ENCODE results near the gene RPL41. TPM values are rescaled to one million over a fixed set of nuclear protein-coding genes. Genes with fewer than 3 reads are reported as not detected.

The RPL41 gene
- total and polyA plus RNA-seq, 10 of the 15 experiments (the other 5 are each of a cell fraction or from before 2014, with no cell fraction given): 4,144 to 19,112 (median 8,004) TPM

DNA sequence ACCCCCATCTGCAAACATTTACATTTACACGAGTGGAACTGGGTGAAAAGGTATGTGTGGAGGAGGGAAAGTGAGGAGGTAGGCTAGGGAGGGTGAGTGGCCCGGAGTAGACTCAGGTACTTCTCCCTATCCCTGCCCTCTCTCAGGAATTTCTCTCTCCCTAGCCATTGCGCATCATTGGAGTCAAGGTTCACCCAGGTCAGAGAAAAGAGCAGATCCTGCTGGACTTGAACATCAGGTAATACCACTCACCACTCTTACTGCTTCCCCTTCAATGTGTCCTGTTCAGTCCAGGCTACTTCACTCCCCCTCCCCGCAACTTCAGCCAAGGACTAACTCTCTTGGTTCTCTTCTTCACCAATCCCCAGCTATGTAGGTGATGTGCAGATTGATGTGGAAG is 14.4 kb downstream of the RPL41 start:
- WGBS (ENCODE audit: insufficient coverage, insufficient replicate concordance, low lambda C conversion rate, missing lambda C conversion rate): 83% methylated on average over 4 of the region's 4 CpGs
- CTCF ChIA-PET: interaction anchor here (0.6 to 10.3 kb wide), 2 partner anchors 58 to 308 kb away, joined by 3 to 129 read pairs; partner anchors contain the start of gene SMARCC2

DNA sequence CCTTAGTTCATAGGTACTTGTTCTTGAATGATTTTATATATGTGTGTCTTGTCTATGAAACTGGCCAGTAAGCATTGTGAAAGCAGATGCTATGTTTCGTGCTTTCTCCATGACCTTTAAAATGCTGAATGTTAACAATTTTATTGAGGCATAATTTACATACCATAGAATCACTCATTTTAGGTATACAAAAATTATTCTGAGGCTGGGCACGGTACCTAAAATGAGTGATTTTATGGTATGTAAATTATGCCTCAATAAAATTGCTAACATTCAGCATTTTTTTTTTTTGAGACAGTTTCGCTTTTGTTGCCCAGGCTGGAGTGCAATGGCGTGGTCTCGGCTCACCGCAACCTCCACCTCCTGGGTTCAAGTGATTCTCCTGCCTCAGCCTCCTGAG is 18.5 kb downstream of the RPL41 start:
- peaks cover 24 to 29% of the 10 kb centered on the region in 2 experiments for H3K36me3 ChIP-seq (ENCODE audit: control insufficient read depth in 2 of 2, insufficient read depth in 2 of 2, low read length in 1 of 2)
- RAD21 ChIA-PET (ENCODE audit: unreplicated experiment): no interaction called here
- in situ Hi-C loops (cut with MboI): loop anchor here (5.0 kb wide), 1 partner anchor 52 kb away; the partner anchor contains the start of gene SMARCC2
- no TSS peak for BruUV-seq (replicated peaks)
- no peak overlapping the region for H3K9ac ChIP-seq (ENCODE audit: control insufficient read depth, insufficient read depth, low read length)
- no peak overlapping the region for H3K27ac ChIP-seq (ENCODE audit: control insufficient read depth, insufficient read depth)
- ATAC-seq (no peak), DNase-seq (ENCODE audit: low read depth, low spot score) (no peak), FAIRE-seq (no peak)
- no peaks in the 10 kb centered on the region for H3K9me3 ChIP-seq (replicated peaks; ENCODE audit: control insufficient read depth, insufficient read depth, low read length)
- no peaks in the 10 kb centered on the region for H3K27me3 ChIP-seq (replicated peaks in 1 of 2; ENCODE audit: control insufficient read depth in 2 of 2, insufficient read depth in 2 of 2, low read length in 1 of 2)
- CTCF ChIA-PET: no interaction called here
- H3K4me1 ChIP-seq (ENCODE audit: control insufficient read depth, insufficient read depth, low read length): no peaks in the 10 kb centered on the region; the same call in 1 of the 2 replicates
- WGBS (ENCODE audit: insufficient coverage, insufficient replicate concordance, low lambda C conversion rate, missing lambda C conversion rate): 100% methylated on average over 6 of the region's 6 CpGs
- H2AFZ ChIP-seq (ENCODE audit: control insufficient read depth, low read depth, low read length): no peak overlapping the region
- H3K4me2 ChIP-seq (ENCODE audit: control insufficient read depth, insufficient read depth): no peak overlapping the region
- no peak overlapping the region for H3K4me3 ChIP-seq
- intact Hi-C loops (cut with micrococcal nuclease; ENCODE audit: unreplicated experiment): no loop called here
- POLR2A ChIA-PET: no interaction called here
- peaks cover 3% of the 10 kb centered on the region; the same call in 1 of the 2 replicates for H3K79me2 ChIP-seq (ENCODE audit: control insufficient read depth, insufficient read depth, low read length)
- H4K20me1 ChIP-seq (ENCODE audit: control insufficient read depth, insufficient read depth): no peaks in the 10 kb centered on the region
- TF ChIP-seq PML (IDR thresholded peaks at IDR 0.05; ENCODE audit: low read length): no peak
- no peak for TF ChIP-seq ESRRA (IDR thresholded peaks at IDR 0.05; ENCODE audit: low read length)
- TF ChIP-seq JUND (IDR thresholded peaks at IDR 0.05; ENCODE audit: low read depth, low read length): no peak
- no peak for TF ChIP-seq ZNF274 (IDR thresholded peaks at IDR 0.05; ENCODE audit: insufficient read depth, insufficient read length)
- TF ChIP-seq, protein P1, sequence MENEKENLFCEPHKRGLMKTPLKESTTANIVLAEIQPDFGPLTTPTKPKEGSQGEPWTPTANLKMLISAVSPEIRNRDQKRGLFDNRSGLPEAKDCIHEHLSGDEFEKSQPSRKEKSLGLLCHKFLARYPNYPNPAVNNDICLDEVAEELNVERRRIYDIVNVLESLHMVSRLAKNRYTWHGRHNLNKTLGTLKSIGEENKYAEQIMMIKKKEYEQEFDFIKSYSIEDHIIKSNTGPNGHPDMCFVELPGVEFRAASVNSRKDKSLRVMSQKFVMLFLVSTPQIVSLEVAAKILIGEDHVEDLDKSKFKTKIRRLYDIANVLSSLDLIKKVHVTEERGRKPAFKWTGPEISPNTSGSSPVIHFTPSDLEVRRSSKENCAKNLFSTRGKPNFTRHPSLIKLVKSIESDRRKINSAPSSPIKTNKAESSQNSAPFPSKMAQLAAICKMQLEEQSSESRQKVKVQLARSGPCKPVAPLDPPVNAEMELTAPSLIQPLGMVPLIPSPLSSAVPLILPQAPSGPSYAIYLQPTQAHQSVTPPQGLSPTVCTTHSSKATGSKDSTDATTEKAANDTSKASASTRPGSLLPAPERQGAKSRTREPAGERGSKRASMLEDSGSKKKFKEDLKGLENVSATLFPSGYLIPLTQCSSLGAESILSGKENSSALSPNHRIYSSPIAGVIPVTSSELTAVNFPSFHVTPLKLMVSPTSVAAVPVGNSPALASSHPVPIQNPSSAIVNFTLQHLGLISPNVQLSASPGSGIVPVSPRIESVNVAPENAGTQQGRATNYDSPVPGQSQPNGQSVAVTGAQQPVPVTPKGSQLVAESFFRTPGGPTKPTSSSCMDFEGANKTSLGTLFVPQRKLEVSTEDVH (IDR thresholded peaks at IDR 0.05; ENCODE audit: low read depth, partially characterized antibody): no peak
- no peak for TF ChIP-seq NFXL1 (IDR thresholded peaks at IDR 0.05; ENCODE audit: borderline replicate concordance)
- TF ChIP-seq, protein P2, sequence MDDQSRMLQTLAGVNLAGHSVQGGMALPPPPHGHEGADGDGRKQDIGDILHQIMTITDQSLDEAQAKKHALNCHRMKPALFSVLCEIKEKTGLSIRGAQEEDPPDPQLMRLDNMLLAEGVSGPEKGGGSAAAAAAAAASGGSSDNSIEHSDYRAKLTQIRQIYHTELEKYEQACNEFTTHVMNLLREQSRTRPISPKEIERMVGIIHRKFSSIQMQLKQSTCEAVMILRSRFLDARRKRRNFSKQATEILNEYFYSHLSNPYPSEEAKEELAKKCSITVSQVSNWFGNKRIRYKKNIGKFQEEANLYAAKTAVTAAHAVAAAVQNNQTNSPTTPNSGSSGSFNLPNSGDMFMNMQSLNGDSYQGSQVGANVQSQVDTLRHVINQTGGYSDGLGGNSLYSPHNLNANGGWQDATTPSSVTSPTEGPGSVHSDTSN (IDR thresholded peaks at IDR 0.05; ENCODE audit: insufficient replicate concordance, low read depth, low read length): no peak
- TF ChIP-seq ZNF24 (IDR thresholded peaks at IDR 0.05): no peak
- SMC1A ChIA-PET (ENCODE audit: uncharacterized antibody, unreplicated experiment): no interaction called here

More for the DNA sequence above, 14.4 kb downstream of the RPL41 start:
- in situ Hi-C loops (cut with MboI): loop anchor here (5.0 kb wide), 1 partner anchor 56 kb away; the partner anchor contains the start of gene SMARCC2
- no peak for TF ChIP-seq JUND (IDR thresholded peaks at IDR 0.05; ENCODE audit: low read depth, low read length)
- TF ChIP-seq, protein P3, sequence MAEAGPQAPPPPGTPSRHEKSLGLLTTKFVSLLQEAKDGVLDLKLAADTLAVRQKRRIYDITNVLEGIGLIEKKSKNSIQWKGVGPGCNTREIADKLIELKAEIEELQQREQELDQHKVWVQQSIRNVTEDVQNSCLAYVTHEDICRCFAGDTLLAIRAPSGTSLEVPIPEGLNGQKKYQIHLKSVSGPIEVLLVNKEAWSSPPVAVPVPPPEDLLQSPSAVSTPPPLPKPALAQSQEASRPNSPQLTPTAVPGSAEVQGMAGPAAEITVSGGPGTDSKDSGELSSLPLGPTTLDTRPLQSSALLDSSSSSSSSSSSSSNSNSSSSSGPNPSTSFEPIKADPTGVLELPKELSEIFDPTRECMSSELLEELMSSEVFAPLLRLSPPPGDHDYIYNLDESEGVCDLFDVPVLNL (IDR thresholded peaks at IDR 0.05; ENCODE audit: low read depth, low read length): no peak
- SMC1A ChIA-PET (ENCODE audit: uncharacterized antibody, unreplicated experiment): interaction anchor here (1.3 to 1.5 kb wide), 2 partner anchors 12 to 58 kb away, joined by 4 to 6 read pairs; partner anchors contain the start of gene ZC3H10
- Histone ChIP-seq H3K79me2 (ENCODE audit: control insufficient read depth, insufficient read depth, low read length) (peaks cover 21% of the 10 kb centered on the region), H2AFZ (ENCODE audit: control insufficient read depth, low read depth, low read length) (no peak overlapping the region), H3K9ac (ENCODE audit: control insufficient read depth, insufficient read depth, low read length) (no peak overlapping the region; the same call in 1 of the 2 replicates), H3K9me3 (replicated peaks; ENCODE audit: control insufficient read depth, insufficient read depth, low read length) (no peaks in the 10 kb centered on the region), H3K27ac (ENCODE audit: control insufficient read depth, insufficient read depth) (no peak overlapping the region), H3K36me3 (ENCODE audit: control insufficient read depth in 2 of 2, insufficient read depth in 2 of 2, low read length in 1 of 2) (peaks cover 14 to 16% of the 10 kb centered on the region in 2 experiments), H3K27me3 (replicated peaks in 1 of 2; ENCODE audit: control insufficient read depth in 2 of 2, insufficient read depth in 2 of 2, low read length in 1 of 2) (no peaks in the 10 kb centered on the region), H3K4me2 (ENCODE audit: control insufficient read depth, insufficient read depth) (no peak overlapping the region), H4K20me1 (ENCODE audit: control insufficient read depth, insufficient read depth) (no peaks in the 10 kb centered on the region), H3K4me1 (ENCODE audit: control insufficient read depth, insufficient read depth, low read length) (peaks cover 21% of the 10 kb centered on the region), H3K4me3 (no peak overlapping the region)
- intact Hi-C loops (cut with micrococcal nuclease; ENCODE audit: unreplicated experiment): no loop called here
- BruUV-seq (replicated peaks): no TSS peak
- RAD21 ChIA-PET (ENCODE audit: unreplicated experiment): no interaction called here
- DNase-seq (ENCODE audit: low read depth, low spot score) (no peak), ATAC-seq (no peak), FAIRE-seq (no peak)
- POLR2A ChIA-PET: interaction anchor here (0.6 to 1.4 kb wide), 3 partner anchors 20 to 91 kb away, joined by 4 to 9 read pairs (median 7); partner anchors contain the start of gene RNF41
